Uterus (tissue), 4 donors: ENCODE measurements around the gene MACROD1. TPM values are rescaled to one million over a fixed set of nuclear protein-coding genes. Genes with fewer than 3 reads are reported as not detected.
A peak's percentile ranks its signal among the peaks of the same experiment; 100 is the strongest.

Source experiments
- DNase-seq, 2 donors: peaks; one replicate each; pipeline ENCODE4 v3.0.0-alpha.2; 2019 to 2020
- H3K27ac ChIP-seq, 2 donors: fragments of 200-600 bp; sonication (generic); 1 replicate in 1 of 2; 2 replicates in 1 of 2; pipeline ENCODE4 v1.5.1; 2016 to 2018
- H3K27me3 ChIP-seq, 2 donors: fragments of 200-600 bp; sonication (generic); one replicate each; pipeline ENCODE4 v1.5.1; 2018 to 2019; ENCODE audit warnings: control low read depth in 1 of 2
- H3K36me3 ChIP-seq, 2 donors: fragments of 200-600 bp; sonication (generic); one replicate each; pipeline ENCODE4 v1.5.1; 2019; ENCODE audit warnings: control low read depth in 1 of 2
- H3K4me1 ChIP-seq, 2 donors: fragments of 200-600 bp; sonication (generic); one replicate each; pipeline ENCODE4 v1.5.1; 2018 to 2019; ENCODE audit warnings: control low read depth in 1 of 2
- H3K4me3 ChIP-seq, 2 donors: fragments of 200-600 bp; sonication (generic); 1 replicate in 1 of 2; 2 replicates in 1 of 2; pipeline ENCODE4 v1.5.1; 2018 to 2019; ENCODE audit warnings: mild to moderate bottlenecking in 1 of 2
- H3K9me3 ChIP-seq, 2 donors: fragments of 200-600 bp; sonication (generic); one replicate each; pipeline ENCODE4 v1.5.1; 2019; ENCODE audit warnings: control low read depth in 1 of 2
- CTCF ChIP-seq, 4 experiments: fragments of 200-600 bp in 2 of 4; fragments of 450-650 bp in 2 of 4; sonication (generic) in 2 of 4; IDR thresholded peaks; one replicate each; pipeline ENCODE4 v1.5.1; 2016 to 2019; ENCODE audit warnings: antibody characterized with exemption in 4 of 4, mild to moderate bottlenecking in 2 of 4, moderate library complexity in 1 of 4
- POLR2A ChIP-seq, 2 donors: fragments of 450-650 bp; IDR thresholded peaks; one replicate each; pipeline ENCODE4 v1.6.1; 2016; ENCODE audit warnings: antibody characterized with exemption in 2 of 2, mild to moderate bottlenecking in 1 of 2, moderate library complexity in 1 of 2
- intact Hi-C: fragments of 100-400 bp; cut with DNase I; formaldehyde crosslinking; loops from one replicate; pipeline ENCODE4 v1.15.1; 2023; ENCODE audit warnings: low total_unique reads
- total RNA-seq, 4 donors: library from RNA; depleted of rRNA in 3 of 4; stranded (reverse); fragments of >200 nt in 3 of 4; gene quantifications; one replicate each; pipeline versions ENCODE4 v1.1.0 to v1.2.4, GENCODE V29; 2014 to 2023
- donor health status: DM: yes; HTN: yes; CAD: no.

MACROD1 gene
- total RNA-seq, 4 donors from 2014 or later = 1.8 to 27.1 (median 6.6) TPM

GRCh38 chr11:63991558-63991957 is 174.4 kb downstream of the MACROD1 start:
- Histone ChIP-seq H3K4me3 (no peak overlapping the region), H3K9me3 (no peaks in the 10 kb centered on the region), H3K27ac (no peak overlapping the region), H3K27me3 (no peaks in the 10 kb centered on the region), H3K4me1 (peaks cover 0 to 7% of the 10 kb centered on the region in 2 donors), H3K36me3 (no peaks in the 10 kb centered on the region)
- TF ChIP-seq CTCF (IDR thresholded peaks at IDR 0.05) (no peak), POLR2A (IDR thresholded peaks at IDR 0.05) (no peak)
- DNase-seq = no peak
- intact Hi-C loops = no loop called here

- Histone ChIP-seq H3K4me1 (peaks cover 0 to 7% of the 10 kb centered on the region in 2 donors), H3K27me3 (no peaks in the 10 kb centered on the region), H3K9me3 (no peaks in the 10 kb centered on the region), H3K4me3 (peak overlapping the region; percentile 82 to 85), H3K36me3 (no peaks in the 10 kb centered on the region), H3K27ac (peak overlapping the region; percentile 78 to 86)
- intact Hi-C loops = no loop called here
- no peak for TF ChIP-seq POLR2A (IDR thresholded peaks at IDR 0.05)
- no peak for TF ChIP-seq CTCF (IDR thresholded peaks at IDR 0.05)
- DNase-seq = no peak
Measured at GRCh38 chr11:63986932-63987513, 178.9 kb downstream of the MACROD1 start.

- peaks cover 0 to 7% of the 10 kb centered on the region in 2 donors for H3K4me1 ChIP-seq
- intact Hi-C loops = no loop called here
- H3K36me3 ChIP-seq = no peaks in the 10 kb centered on the region
- peak; percentile 87 to 89 for DNase-seq
- peak within 1 kb of the TSS; percentile 82 to 85 for H3K4me3 ChIP-seq
- peak within 1 kb of the TSS; percentile 78 to 86 for H3K27ac ChIP-seq
- H3K9me3 ChIP-seq = no peaks in the 10 kb centered on the region
- H3K27me3 ChIP-seq = no peaks in the 10 kb centered on the region
- TF ChIP-seq POLR2A (IDR thresholded peaks at IDR 0.05) (peak; percentile 52 to 56), CTCF (IDR thresholded peaks at IDR 0.05) (no peak)
Measured at GRCh38 chr11:63986156-63986931, 179.6 kb downstream of the MACROD1 start, which contains the start of gene OTUB1. TSS of gene OTUB1 (plus strand) at chr11:63986438. CDS start at chr11:63986457, 19 bp downstream.

- peaks cover 0 to 7% of the 10 kb centered on the region in 2 donors for H3K4me1 ChIP-seq
- intact Hi-C loops = no loop called here
- no peaks in the 10 kb centered on the region for H3K9me3 ChIP-seq
- no peaks in the 10 kb centered on the region for H3K36me3 ChIP-seq
- peak overlapping the region; percentile 82 to 85 for H3K4me3 ChIP-seq
- H3K27me3 ChIP-seq = no peaks in the 10 kb centered on the region
- no peak for TF ChIP-seq CTCF (IDR thresholded peaks at IDR 0.05)
- TF ChIP-seq POLR2A (IDR thresholded peaks at IDR 0.05) = no peak
- peak overlapping the region; percentile 78 to 86 for H3K27ac ChIP-seq
- DNase-seq = no peak
Measured at GRCh38 chr11:63985812-63986155, 180.1 kb downstream of the MACROD1 start.

- TF ChIP-seq POLR2A (IDR thresholded peaks at IDR 0.05) = no peak
- TF ChIP-seq CTCF (IDR thresholded peaks at IDR 0.05) = no peak
- Histone ChIP-seq H3K9me3 (no peaks in the 10 kb centered on the region), H3K4me1 (peaks cover 0 to 14% of the 10 kb centered on the region in 2 donors), H3K27me3 (no peaks in the 10 kb centered on the region), H3K4me3 (no peak overlapping the region), H3K36me3 (no peaks in the 10 kb centered on the region), H3K27ac (no peak overlapping the region)
- no peak for DNase-seq
- intact Hi-C loops = no loop called here
Measured at GRCh38 chr11:63979426-63979825, 186.5 kb downstream of the MACROD1 start.
